Adipose tissue (tissue), 3 donors: ENCODE measurements around the gene IP6K2. TPM values are rescaled to one million over a fixed set of nuclear protein-coding genes. Genes with fewer than 3 reads are reported as not detected.
"Not testable (repeated sequence)": the region's sequence is repeated elsewhere in the genome, so short reads cannot be mapped to it uniquely, and the experiment has no call there.

ENCODE experiments used
- H3K27ac ChIP-seq: one replicate; pipeline ENCODE4 v1.5.1; 2013; ENCODE audit warnings: low read depth, low read length
- WGBS, 3 donors: extraction: QIAGEN DNeasy Blood & Tissue Kit; methylation state at CpG; one replicate each; pipeline ENCODE4 v1.1.7; 2013; 5-methylcytosine and 5-hydroxymethylcytosine counted together
- polyA plus RNA-seq, 3 donors: library from polyadenylated mRNA; stranded (reverse); fragments of 200-250 nt; gene quantifications; one replicate each; pipeline ENCODE4 v1.2.3, GENCODE V29; 2013
- donor health status: healthy with polysubstance abuse.
- donor health status: Bipolar disorder and iron deficiency.
- donor health status: healthy.

The IP6K2 gene
- polyA plus RNA-seq, 3 donors: 46.7 to 64.0 (median 49.6) TPM

DNA sequence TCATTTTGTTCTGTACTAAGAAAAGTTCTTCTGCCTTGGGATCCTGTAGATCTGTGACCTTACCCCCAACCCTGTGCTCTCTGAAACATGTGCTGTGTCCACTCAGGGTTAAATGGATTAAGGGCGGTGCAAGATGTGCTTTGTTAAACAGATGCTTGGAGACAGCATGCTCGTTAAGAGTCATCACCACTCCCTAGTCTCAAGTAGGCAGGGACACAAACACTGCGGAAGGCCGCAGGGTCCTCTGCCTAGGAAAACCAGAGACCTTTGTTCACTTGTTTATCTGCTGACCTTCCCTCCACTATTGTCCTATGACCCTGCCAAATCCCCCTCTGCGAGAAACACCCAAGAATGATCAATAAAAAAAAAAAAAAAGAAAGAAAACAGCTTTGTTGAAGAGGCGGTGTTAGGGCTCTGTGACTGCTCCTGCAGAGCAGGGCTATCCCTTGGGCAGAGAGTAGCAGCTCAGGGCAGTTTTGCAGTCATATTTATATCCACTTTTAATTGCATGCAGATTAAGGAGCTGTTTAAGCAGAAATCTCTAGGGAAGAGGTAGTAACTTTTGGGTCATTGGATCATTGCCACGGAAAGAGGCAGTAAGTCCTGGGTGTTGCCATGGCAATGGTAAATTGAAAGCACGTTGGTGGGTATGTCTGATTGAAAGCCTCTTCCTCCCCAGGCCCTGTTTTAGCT is 18.2 kb upstream of the IP6K2 start:
- H3K27ac ChIP-seq: not testable (repeated sequence)
- WGBS, 3 donors: 35 to 50% (median 40%) methylated on average over 7 of the region's 8 CpGs

- H3K27ac ChIP-seq: not testable (repeated sequence)
Observed at GRCh38 chr3:48734541-48734940, 17.5 kb upstream of the IP6K2 start.

GRCh38 chr3:48733752-48734518 is 16.9 kb upstream of the IP6K2 start:
- 95 to 97% (median 96%) methylated on average over 15 to 35 of the region's 53 CpGs for WGBS, 3 donors
- not testable (repeated sequence) for H3K27ac ChIP-seq

More at GRCh38 chr3:48734541-48734940, 17.5 kb upstream of the IP6K2 start:
- WGBS, 3 donors: 81 to 93% (median 91%) methylated on average over 10 to 13 of the region's 25 CpGs

GRCh38 chr3:48727511-48727910 is 10.5 kb upstream of the IP6K2 start:
- WGBS, 3 donors: 86 to 95% (median 92%) methylated on average over 8 of the region's 8 CpGs

GRCh38 chr3:48725185-48725855 is 8.3 kb upstream of the IP6K2 start:
- 89 to 95% (median 91%) methylated on average over 8 of the region's 8 CpGs for WGBS, 3 donors
- H3K27ac ChIP-seq: not testable (repeated sequence)

More at GRCh38 chr3:48727511-48727910, 10.5 kb upstream of the IP6K2 start:
- no peak overlapping the region for H3K27ac ChIP-seq

DNA sequence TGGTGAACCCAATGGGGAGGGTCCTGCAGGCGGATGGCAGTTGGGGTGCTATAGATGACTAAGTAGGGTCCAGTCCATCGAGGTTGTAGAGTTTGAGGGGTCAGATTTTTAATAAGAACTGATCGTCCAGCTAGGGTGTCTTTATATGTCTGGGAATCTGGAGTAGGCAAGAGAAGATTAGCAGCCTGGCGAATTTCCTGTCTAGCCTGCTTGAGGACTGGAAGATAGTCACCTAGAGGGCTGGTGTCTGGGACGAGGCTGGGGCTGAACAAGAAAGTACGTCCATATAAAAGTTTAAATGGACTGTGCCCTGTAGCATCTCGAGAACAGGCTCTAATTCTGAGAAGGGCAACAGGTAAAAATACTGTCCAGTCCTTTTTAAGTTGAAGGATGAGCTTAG is 6.7 kb upstream of the IP6K2 start:
- 87 to 93% (median 89%) methylated on average over 7 of the region's 7 CpGs for WGBS, 3 donors
- no peak overlapping the region for H3K27ac ChIP-seq

- 67 to 93% (median 72%) methylated on average over 3 of the region's 3 CpGs for WGBS, 3 donors
Observed at GRCh38 chr3:48723293-48723692, 6.3 kb upstream of the IP6K2 start.

DNA sequence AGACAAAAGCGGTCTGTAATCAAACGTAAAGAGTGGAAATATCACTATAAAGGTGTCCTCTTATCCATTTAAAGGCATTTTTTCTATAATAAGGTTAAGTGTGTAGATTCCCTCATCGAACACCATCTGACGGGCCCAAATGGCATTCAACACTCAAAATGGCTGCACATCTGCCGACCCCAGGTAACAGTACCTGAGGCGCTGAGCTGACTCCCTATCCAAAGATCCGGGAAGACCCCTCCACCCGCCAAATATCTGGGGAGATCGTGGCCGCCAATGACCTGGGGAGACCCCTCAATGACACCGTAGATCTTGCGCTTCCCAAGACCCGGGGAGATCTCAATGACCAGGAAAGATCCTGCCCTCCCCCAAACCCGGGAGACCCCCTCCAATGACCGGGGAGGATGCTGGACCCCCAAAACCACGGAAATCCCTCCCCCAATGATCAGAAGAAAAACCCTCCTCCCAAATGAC is 476 bp downstream of the IP6K2 start:
- 0% methylated on average over 16 of the region's 16 CpGs for WGBS, 3 donors
- H3K27ac ChIP-seq: no peak overlapping the region

More at GRCh38 chr3:48723293-48723692, 6.3 kb upstream of the IP6K2 start:
- H3K27ac ChIP-seq: not testable (repeated sequence)

DNA sequence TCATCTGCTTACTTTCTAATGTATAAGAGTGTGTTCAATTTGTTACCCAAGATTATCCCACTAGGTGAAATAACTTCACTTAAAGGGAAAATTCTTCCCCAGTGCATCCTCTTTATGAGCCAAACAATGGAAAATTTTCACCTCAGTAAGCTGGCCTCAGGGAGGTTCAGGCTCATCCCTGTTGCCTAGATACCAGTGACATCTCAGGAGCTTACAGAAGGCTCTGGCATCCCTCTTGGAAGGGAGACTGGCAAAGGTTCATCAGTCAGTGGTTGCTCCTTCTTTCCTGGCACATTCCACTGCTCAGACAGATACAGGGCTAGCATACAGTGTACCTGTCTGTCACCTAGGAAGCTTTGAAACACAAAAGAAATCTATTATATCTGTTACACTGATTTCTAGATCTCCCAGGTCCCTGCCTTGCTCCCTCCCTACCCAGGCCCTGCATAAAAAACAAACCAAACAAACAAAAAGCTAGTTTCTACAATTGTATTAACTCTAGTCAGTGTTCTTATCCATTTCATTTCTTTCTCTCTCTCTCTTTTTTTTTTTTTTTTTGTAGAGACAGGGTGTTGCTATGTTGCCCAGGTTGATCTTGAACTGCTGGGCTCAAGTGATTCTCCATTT is 1.7 kb downstream of the IP6K2 start:
- H3K27ac ChIP-seq: no peak overlapping the region

GRCh38 chr3:48711727-48712126 is 5.3 kb downstream of the IP6K2 start:
- 86 to 93% (median 88%) methylated on average over 2 of the region's 2 CpGs for WGBS, 3 donors

GRCh38 chr3:48709051-48709461 is 8.0 kb downstream of the IP6K2 start:
- no peak overlapping the region for H3K27ac ChIP-seq
- WGBS, 3 donors: 71 to 82% (median 78%) methylated on average over 7 of the region's 7 CpGs

More at GRCh38 chr3:48711727-48712126, 5.3 kb downstream of the IP6K2 start:
- H3K27ac ChIP-seq: no peak overlapping the region

DNA sequence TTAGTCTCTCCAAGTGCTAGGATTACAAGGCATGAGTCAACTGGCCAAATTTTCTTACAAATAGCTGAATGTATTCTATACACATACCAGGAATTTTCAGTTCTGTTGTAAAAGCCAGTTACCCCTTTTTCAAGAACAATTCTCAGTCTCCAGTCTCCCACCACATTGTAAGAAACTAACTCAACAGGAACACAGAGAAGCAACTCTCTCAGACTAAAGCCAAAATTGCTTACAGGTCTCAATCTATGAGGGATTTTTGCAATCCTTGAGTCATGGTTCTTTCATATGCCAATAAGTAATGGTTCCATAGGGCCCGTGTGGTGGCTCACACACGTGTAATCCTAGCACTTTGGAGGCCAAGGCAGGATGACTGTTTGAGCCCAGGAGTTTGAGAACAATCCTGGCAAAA is 8.5 kb downstream of the IP6K2 start:
- WGBS, 3 donors: 43 to 56% (median 55%) methylated on average over 2 of the region's 2 CpGs
- no peak overlapping the region for H3K27ac ChIP-seq

DNA sequence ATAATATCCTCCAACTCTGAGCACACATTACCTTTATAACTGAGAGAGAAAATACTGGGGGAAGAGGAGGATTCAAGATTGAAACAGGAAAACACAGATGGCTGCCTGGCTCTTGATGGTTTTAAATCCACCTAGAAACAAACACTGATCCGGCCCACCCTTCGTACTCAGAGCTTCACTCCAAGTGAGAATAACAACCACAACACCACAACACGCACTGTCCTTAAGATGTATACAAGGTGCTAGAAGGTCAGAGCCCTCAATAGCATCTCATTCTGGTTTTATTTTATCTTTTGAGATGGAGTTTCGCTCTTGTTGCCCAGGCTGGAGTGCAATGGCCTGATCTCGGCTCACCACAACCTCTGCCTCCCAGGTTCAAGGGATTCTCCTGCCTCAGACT is 9.9 kb downstream of the IP6K2 start:
- WGBS, 3 donors: 87 to 89% (median 88%) methylated on average over 5 of the region's 5 CpGs
- H3K27ac ChIP-seq: no peak overlapping the region

GRCh38 chr3:48702320-48702920 is 14.6 kb downstream of the IP6K2 start:
- 87 to 88% (median 88%) methylated on average over 6 of the region's 6 CpGs for WGBS, 3 donors
- no peak overlapping the region for H3K27ac ChIP-seq

DNA sequence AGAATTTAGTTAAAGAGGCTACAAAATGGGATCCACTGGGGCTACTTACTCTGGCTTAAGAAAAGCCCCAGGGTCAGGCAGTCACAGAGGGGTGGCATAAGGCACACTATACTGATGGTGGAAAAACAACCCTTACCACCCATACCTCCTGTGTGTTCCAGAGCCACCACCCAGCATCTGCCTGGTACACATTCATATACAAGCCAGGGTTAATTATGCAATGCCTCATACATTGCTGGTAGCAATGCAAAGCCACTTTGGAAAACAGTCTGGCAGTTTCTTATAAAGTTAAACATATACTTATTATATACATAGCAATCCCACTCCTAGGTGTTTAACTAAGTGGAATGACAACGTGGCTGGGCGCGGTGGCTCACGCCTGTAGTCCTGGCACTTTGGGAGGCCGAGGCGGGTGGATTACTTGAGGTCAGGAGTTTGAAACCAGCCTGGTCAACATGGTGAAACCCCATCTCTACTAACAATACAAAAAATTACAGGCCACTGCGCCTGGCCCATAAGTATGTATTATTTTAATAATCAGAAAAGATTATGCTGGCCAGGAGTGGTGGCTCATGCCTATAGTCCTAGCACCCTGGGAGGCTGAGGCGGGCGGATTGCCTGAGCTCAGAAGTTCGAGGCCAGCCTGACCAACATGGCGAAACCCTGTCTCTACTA is 16.2 kb downstream of the IP6K2 start:
- WGBS, 3 donors: 87 to 95% (median 94%) methylated on average over 11 of the region's 11 CpGs
- H3K27ac ChIP-seq: peak overlapping the region; percentile 26

DNA sequence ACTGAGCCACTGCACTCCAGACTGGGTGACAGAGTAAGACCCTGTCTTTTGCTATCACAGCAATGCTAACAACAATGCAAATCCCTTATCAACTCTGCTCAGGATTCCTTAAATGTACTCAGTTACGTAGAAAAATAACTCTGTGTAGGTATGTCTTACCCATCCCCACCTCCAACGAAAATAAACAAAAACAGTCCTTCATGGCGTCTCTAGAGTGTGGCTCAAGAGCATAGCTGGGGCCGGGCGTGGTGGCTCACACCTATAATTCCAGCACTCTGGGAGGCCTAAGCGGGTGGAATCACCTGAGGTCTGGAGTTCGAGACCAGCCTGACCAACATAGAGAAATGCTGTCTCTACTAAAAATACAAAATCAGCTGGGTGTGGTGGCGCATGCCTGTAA is 18.1 kb downstream of the IP6K2 start:
- no peak overlapping the region for H3K27ac ChIP-seq
- 94 to 97% (median 96%) methylated on average over 8 of the region's 8 CpGs for WGBS, 3 donors

DNA sequence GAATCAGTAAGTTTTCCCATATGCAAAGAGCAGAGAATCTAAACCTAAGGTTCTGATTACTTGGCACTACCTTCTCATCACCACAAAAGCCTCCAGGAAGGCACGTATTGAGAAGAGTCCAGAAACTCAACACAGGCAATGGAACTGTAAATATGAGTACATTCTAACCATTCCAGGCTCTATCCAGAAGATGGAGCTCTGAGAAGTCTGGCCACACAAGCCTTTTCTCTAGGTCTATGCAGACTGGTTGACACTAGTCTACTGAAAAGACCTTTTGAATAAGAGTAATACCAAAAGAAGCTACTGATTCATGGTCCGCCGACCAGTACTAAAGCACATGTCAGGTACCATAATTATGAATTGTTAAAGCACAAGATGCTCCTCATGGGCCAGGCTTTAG is 19.1 kb downstream of the IP6K2 start:
- WGBS, 3 donors: 86 to 93% (median 88%) methylated on average over 3 of the region's 3 CpGs
- H3K27ac ChIP-seq: no peak overlapping the region

GRCh38 chr3:48696601-48697000 is 20.4 kb downstream of the IP6K2 start:
- H3K27ac ChIP-seq: no peak overlapping the region
